ENCODE measurements around the gene SGTB. TPM values are rescaled to one million over a fixed set of nuclear protein-coding genes. Genes with fewer than 3 reads are reported as not detected.

The SGTB gene
- total RNA-seq, 1 donor from 2014 or later = 15.0 TPM

DNA sequence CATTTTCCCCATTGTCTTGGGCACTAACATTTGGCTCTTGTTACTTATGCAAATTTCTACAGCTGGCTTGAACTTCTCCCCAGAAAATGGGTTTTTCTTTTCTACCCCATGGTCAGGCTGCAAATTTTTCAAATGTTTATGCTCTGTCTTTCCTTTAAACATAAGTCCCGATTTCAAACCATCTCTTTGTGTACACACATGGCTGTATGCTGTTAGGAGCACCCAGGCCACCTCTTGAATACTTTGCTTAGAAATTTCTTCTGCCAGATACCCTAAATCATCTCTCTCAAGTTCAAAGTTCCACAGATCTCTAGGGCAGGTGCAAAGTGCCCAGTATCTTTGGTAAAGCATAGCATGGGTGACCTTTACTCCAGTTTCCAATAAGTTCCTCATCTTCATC is 45.7 kb upstream of the SGTB start:
- Mint-ChIP-seq H3K27me3 (ENCODE audit: low read depth) (no peaks in the 10 kb centered on the region), H3K27ac (ENCODE audit: unreplicated experiment) (no peak overlapping the region), H3K36me3 (ENCODE audit: low read depth) (peaks cover 22% of the 10 kb centered on the region), H3K9me3 (peaks cover 4% of the 10 kb centered on the region), H3K4me1 (no peaks in the 10 kb centered on the region), H3K4me3 (no peak overlapping the region)
- TF ChIP-seq, protein P1, sequence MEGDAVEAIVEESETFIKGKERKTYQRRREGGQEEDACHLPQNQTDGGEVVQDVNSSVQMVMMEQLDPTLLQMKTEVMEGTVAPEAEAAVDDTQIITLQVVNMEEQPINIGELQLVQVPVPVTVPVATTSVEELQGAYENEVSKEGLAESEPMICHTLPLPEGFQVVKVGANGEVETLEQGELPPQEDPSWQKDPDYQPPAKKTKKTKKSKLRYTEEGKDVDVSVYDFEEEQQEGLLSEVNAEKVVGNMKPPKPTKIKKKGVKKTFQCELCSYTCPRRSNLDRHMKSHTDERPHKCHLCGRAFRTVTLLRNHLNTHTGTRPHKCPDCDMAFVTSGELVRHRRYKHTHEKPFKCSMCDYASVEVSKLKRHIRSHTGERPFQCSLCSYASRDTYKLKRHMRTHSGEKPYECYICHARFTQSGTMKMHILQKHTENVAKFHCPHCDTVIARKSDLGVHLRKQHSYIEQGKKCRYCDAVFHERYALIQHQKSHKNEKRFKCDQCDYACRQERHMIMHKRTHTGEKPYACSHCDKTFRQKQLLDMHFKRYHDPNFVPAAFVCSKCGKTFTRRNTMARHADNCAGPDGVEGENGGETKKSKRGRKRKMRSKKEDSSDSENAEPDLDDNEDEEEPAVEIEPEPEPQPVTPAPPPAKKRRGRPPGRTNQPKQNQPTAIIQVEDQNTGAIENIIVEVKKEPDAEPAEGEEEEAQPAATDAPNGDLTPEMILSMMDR (conservative IDR thresholded peaks at IDR 0.05) = no peak
- no peak for DNase-seq (ENCODE audit: low read depth, low spot score)

DNA sequence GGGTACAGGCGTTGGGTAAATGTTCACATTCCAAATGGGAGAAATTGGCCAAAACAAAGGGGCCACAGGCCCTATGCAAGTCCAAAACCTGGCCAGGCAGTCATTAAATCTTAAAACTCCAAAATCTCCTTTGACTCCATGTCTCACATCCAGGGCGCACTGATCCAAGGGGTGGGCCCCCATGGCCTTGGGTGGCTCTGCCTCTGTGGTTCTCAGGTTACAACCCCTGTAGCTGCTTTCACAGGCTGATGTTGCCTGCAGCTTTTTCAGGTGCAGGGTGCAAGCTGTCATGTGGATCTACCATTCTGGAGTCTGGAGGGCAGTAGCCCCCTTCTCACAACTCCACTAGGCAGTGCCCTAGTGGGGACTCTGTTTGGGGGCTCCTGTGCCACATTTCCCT is 44.9 kb upstream of the SGTB start:
- no peaks in the 10 kb centered on the region for H3K4me1 Mint-ChIP-seq
- H3K27me3 Mint-ChIP-seq (ENCODE audit: low read depth) = no peaks in the 10 kb centered on the region
- H3K9me3 Mint-ChIP-seq = peaks cover 4% of the 10 kb centered on the region
- DNase-seq (ENCODE audit: low read depth, low spot score) = no peak
- peak overlapping the region; percentile 6 for H3K27ac Mint-ChIP-seq (ENCODE audit: unreplicated experiment)
- TF ChIP-seq, protein P1 (conservative IDR thresholded peaks at IDR 0.05) = no peak
- no peak overlapping the region for H3K4me3 Mint-ChIP-seq
- peaks cover 22% of the 10 kb centered on the region for H3K36me3 Mint-ChIP-seq (ENCODE audit: low read depth)

DNA sequence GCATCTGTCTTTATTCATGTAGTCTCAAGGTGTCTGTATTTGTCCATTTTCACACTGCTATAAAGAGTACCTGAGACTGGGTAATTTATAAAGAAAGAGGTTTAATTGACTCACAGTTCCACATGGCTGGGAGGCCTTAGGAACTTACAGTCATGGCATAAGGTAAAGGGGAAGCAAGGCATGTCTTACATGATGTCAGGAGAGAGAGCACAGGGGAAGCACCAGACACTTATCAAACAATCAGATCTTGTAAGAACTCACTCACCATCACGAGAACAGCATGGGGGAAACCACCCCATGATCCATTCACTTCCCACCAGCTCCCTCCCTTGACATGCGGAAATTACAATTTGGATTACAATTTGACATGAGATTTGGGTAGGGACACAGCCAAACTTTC is 44.3 kb upstream of the SGTB start:
- no peaks in the 10 kb centered on the region for H3K27me3 Mint-ChIP-seq (ENCODE audit: low read depth)
- peaks cover 4% of the 10 kb centered on the region for H3K9me3 Mint-ChIP-seq
- no peaks in the 10 kb centered on the region for H3K4me1 Mint-ChIP-seq
- H3K27ac Mint-ChIP-seq (ENCODE audit: unreplicated experiment) = peak overlapping the region; percentile 39
- no peak for DNase-seq (ENCODE audit: low read depth, low spot score)
- TF ChIP-seq, protein P1 (conservative IDR thresholded peaks at IDR 0.05) = no peak
- H3K4me3 Mint-ChIP-seq = no peak overlapping the region
- H3K36me3 Mint-ChIP-seq (ENCODE audit: low read depth) = peaks cover 22% of the 10 kb centered on the region

DNA sequence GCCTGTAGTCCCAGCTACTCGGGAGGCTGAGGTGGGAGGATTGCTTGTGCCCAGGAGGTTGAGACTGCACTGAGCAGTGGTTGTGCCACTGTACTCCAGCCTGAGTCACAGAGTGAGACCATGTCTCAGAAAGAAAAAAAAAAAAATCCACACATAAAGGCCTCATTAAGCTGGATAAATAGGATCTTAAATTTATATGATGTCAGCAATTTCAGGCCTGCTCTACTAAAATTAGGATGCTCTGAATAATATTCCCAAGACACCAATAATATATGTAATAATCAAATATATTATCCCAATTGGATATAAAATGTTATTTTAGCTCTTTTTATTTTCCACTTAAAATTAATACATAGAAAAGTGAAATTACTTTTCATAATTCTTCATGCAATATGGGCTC is 43.7 kb upstream of the SGTB start:
- H3K4me1 Mint-ChIP-seq = no peaks in the 10 kb centered on the region
- H3K9me3 Mint-ChIP-seq = peaks cover 4% of the 10 kb centered on the region
- no peaks in the 10 kb centered on the region for H3K27me3 Mint-ChIP-seq (ENCODE audit: low read depth)
- H3K36me3 Mint-ChIP-seq (ENCODE audit: low read depth) = peaks cover 22% of the 10 kb centered on the region
- TF ChIP-seq, protein P1 (conservative IDR thresholded peaks at IDR 0.05) = no peak
- H3K4me3 Mint-ChIP-seq = no peak overlapping the region
- no peak for DNase-seq (ENCODE audit: low read depth, low spot score)
- no peak overlapping the region for H3K27ac Mint-ChIP-seq (ENCODE audit: unreplicated experiment)

DNA sequence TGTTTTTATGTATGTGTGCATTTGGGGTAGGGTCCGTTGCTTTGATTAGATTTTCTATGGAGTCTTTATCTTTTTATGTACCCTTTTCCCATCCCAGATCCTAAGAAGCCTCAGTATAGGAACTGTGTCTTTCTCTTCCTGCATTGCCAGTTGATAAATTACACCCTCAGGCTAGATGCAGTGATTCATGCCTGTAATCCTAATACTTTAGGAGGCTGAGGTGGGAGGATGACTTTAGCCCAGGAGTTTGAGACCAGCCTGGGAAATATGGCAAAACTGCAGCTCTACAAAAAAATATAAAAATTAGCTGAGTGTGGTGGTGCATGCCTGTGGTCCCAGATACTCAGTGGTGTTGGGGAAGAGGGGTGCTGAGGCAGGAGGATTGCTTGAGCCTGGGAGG is 40.3 kb upstream of the SGTB start:
- no peak overlapping the region for H3K4me3 Mint-ChIP-seq
- TF ChIP-seq, protein P1 (conservative IDR thresholded peaks at IDR 0.05) = no peak
- peaks cover 4% of the 10 kb centered on the region for H3K9me3 Mint-ChIP-seq
- peaks cover 12% of the 10 kb centered on the region for H3K36me3 Mint-ChIP-seq (ENCODE audit: low read depth)
- no peaks in the 10 kb centered on the region for H3K4me1 Mint-ChIP-seq
- no peak for DNase-seq (ENCODE audit: low read depth, low spot score)
- H3K27me3 Mint-ChIP-seq (ENCODE audit: low read depth) = no peaks in the 10 kb centered on the region
- no peak overlapping the region for H3K27ac Mint-ChIP-seq (ENCODE audit: unreplicated experiment)

All from neural crest cell (in vitro differentiated cells).